Fibroblast of villous mesenchyme (primary cell): ENCODE measurements around the gene KIFC3. TPM values are rescaled to one million over a fixed set of nuclear protein-coding genes. Genes with fewer than 3 reads are reported as not detected.

Experiments
- DNase-seq: peaks from one replicate; pipeline ENCODE4 v3.0.0-alpha.2; 2010; ENCODE audit warnings: low read depth
- H3K4me3 ChIP-seq: 2 replicates; pipeline ENCODE4 v1.5.1; 2011; ENCODE audit warnings: low read depth, mild to moderate bottlenecking, low read length
- CTCF ChIP-seq: IDR thresholded peaks from 2 replicates; pipeline ENCODE4 v1.5.1; 2012; ENCODE audit warnings: low read depth, mild to moderate bottlenecking, low read length; ENCODE audit not compliant: insufficient read depth
- total RNA-seq: library from RNA; depleted of rRNA; stranded (reverse); fragments of >200 nt; gene quantifications from 2 replicates; pipeline ENCODE4 v1.2.3, GENCODE V29; 2012

KIFC3 gene
- total RNA-seq, 1 donor: 72.5 TPM

- no peak overlapping the region for H3K4me3 ChIP-seq
- TF ChIP-seq CTCF: no peak
- no peak for DNase-seq
Observed at GRCh38 chr16:57741660-57742191, 60.6 kb downstream of the KIFC3 start.

GRCh38 chr16:57740423-57741071 is 61.7 kb downstream of the KIFC3 start:
- no peak for TF ChIP-seq CTCF
- H3K4me3 ChIP-seq: no peak overlapping the region
- no peak for DNase-seq

- no peak overlapping the region for H3K4me3 ChIP-seq
- TF ChIP-seq CTCF: no peak
- no peak for DNase-seq
Observed at GRCh38 chr16:57739756-57740422, 62.4 kb downstream of the KIFC3 start.

- no peak for DNase-seq
- no peak overlapping the region for H3K4me3 ChIP-seq
- no peak for TF ChIP-seq CTCF
Observed at GRCh38 chr16:57738844-57739243, 63.4 kb downstream of the KIFC3 start.

- peak; percentile 78 for DNase-seq
- TF ChIP-seq CTCF: peak; percentile 19
Observed at GRCh38 chr16:57736419-57737351, 65.6 kb downstream of the KIFC3 start.

GRCh38 chr16:57735755-57736418 is 66.4 kb downstream of the KIFC3 start, which contains the start of gene KATNB1:
KATNB1 (plus strand) TSS chr16:57735770; CDS start chr16:57737244, 1,474 bp downstream.
- H3K4me3 ChIP-seq: peak within 1 kb of the TSS; percentile 95
- peak; percentile 23 for DNase-seq
- TF ChIP-seq CTCF: no peak

More at GRCh38 chr16:57736419-57737351, 65.6 kb downstream of the KIFC3 start:
- peak overlapping the region; percentile 89 for H3K4me3 ChIP-seq
